ACC112 (cell line): ENCODE measurements around the gene CPE.
A peak's percentile ranks its signal among the peaks of the same experiment; 100 is the strongest.
"Not testable (repeated sequence)": the region's sequence is repeated elsewhere in the genome, so short reads cannot be mapped to it uniquely, and the experiment has no call there.

Source experiments
- H2AFZ ChIP-seq: fragments of 200-600 bp; sonication (generic); one replicate; pipeline ENCODE4 v1.6.0; 2017; ENCODE audit warnings: antibody characterized with exemption, low read length; ENCODE audit not compliant: unreplicated experiment
- H3K27ac ChIP-seq: fragments of 200-600 bp; sonication (generic); 2 replicates; pipeline ENCODE4 v1.5.1; 2014; ENCODE audit warnings: low read depth, mild to moderate bottlenecking, antibody characterized with exemption, low read length, moderate library complexity
- H3K27me3 ChIP-seq: fragments of 200-600 bp; sonication (generic); 2 replicates; pipeline ENCODE4 v1.6.1; 2014; ENCODE audit warnings: mild to moderate bottlenecking, antibody characterized with exemption, low read length, moderate library complexity, mixed read lengths; ENCODE audit not compliant: insufficient read depth
- H3K36me3 ChIP-seq: fragments of 200-600 bp; sonication (generic); 2 replicates; pipeline ENCODE4 v1.6.1; 2016; ENCODE audit warnings: mild to moderate bottlenecking, antibody characterized with exemption, low read length, moderate library complexity, mixed read lengths; ENCODE audit not compliant: insufficient read depth
- H3K4me1 ChIP-seq: fragments of 200-600 bp; sonication (generic); one replicate; pipeline ENCODE4 v1.6.1; 2016; ENCODE audit warnings: low read length, mixed read lengths; ENCODE audit not compliant: insufficient read depth, unreplicated experiment, control insufficient read depth
- H3K4me3 ChIP-seq: fragments of 200-600 bp; sonication (generic); 2 replicates; pipeline ENCODE4 v1.5.1; 2014; ENCODE audit warnings: mild to moderate bottlenecking, low read depth, low read length
- H3K79me2 ChIP-seq: fragments of 200-600 bp; sonication (generic); one replicate; pipeline ENCODE4 v1.6.0; 2016; ENCODE audit warnings: low read length; ENCODE audit not compliant: control insufficient read depth, unreplicated experiment, insufficient read depth

The CPE gene

DNA sequence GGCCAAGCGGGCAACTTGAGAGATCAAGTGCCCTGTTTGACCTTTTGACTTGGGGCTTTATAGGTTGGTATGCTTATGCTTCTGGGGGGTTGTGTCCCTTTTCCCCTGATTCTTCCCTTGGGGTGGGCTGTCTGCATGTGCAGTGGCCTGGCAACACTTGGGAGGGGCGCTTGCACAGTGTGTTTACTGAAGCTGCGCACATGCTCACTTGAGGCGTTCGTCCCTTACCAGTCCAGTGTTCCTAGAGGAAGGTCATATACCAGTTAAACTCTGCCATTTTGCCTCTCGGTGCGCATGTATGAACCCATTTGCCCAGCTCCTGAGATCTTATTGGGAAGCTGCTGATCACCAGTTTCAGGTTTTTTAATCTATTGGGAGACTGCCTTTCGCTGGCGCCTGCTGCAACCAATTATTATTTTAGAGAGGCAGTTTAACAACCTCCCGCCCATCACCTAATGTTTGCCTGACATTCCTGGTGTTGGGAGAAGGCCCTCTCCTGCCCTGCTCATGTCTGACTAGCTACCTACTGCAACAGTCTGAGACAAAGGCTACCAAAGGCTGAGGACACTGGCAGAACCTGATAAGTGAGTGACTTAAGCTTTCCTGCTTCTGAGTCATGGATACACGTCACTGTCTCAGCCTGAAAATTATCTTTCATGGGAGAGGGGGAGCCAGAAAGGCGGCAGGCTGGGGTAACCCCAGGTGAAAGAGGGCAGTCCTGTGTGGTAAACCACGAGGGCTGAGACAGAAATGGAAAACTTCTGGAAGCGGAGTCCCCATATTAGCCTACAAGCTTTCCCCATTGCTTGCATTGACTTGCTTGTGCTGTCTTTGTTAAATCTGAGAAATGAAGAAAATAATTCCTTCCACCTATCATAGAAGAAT lies 97.6 kb downstream of the CPE start:
- no peak overlapping the region for H3K4me3 ChIP-seq
- H3K36me3 ChIP-seq: peaks cover 4% of the 10 kb centered on the region; the same call in 1 of the 2 replicates
- H3K27me3 ChIP-seq: no peaks in the 10 kb centered on the region
- H3K27ac ChIP-seq: no peak overlapping the region
- H2AFZ ChIP-seq: no peak overlapping the region
- H3K4me1 ChIP-seq: no peaks in the 10 kb centered on the region
- no peaks in the 10 kb centered on the region for H3K79me2 ChIP-seq

DNA sequence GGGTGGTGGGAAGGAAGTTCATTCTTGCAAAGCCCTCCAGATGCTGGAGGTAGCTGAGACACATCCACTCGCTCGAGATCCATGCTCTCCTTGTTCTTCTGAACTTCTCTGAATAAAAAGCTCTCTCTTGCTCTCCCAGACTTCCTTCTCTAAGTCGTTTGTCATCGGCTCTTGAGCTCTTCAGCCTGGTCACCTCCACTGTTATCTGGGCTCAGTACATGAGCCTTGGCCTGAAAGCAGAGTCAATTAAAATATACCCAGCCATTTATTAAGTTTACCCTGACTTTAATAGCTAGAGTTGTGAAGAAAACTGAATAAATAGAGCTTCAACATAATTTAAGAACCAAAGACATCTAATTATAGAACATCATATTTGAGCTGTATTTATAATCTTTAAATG lies 99.0 kb downstream of the CPE start:
- no peak overlapping the region for H2AFZ ChIP-seq
- H3K36me3 ChIP-seq: 0 out of 2 replicates have a peak, but pooled peaks cover 4% of the 10 kb centered on the region
- no peaks in the 10 kb centered on the region for H3K27me3 ChIP-seq
- H3K4me1 ChIP-seq: no peaks in the 10 kb centered on the region
- H3K79me2 ChIP-seq: no peaks in the 10 kb centered on the region
- no peak overlapping the region for H3K4me3 ChIP-seq
- H3K27ac ChIP-seq: no peak overlapping the region

DNA sequence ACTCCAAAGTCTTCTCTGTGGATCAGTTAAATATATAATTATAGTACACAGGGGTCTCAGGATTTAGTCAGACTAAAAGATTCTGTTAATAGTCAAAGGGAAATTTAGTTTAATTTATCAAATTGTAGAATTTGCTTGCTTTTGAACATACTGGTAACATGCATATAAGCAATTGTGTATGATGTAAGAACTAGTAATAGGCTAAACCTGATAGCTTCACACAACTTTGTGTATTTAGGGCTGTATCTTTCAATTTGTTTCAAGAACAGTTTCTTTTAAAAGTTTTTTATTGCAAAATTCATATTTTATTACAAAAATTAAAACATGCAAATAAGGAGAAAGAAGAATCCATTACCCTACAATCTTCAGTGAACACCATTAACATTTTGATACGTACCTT lies 99.5 kb downstream of the CPE start:
- Histone ChIP-seq H2AFZ (no peak overlapping the region), H3K36me3 (0 out of 2 replicates have a peak, but pooled peaks cover 4% of the 10 kb centered on the region), H3K27ac (no peak overlapping the region), H3K4me3 (no peak overlapping the region), H3K4me1 (no peaks in the 10 kb centered on the region), H3K27me3 (no peaks in the 10 kb centered on the region), H3K79me2 (no peaks in the 10 kb centered on the region)

DNA sequence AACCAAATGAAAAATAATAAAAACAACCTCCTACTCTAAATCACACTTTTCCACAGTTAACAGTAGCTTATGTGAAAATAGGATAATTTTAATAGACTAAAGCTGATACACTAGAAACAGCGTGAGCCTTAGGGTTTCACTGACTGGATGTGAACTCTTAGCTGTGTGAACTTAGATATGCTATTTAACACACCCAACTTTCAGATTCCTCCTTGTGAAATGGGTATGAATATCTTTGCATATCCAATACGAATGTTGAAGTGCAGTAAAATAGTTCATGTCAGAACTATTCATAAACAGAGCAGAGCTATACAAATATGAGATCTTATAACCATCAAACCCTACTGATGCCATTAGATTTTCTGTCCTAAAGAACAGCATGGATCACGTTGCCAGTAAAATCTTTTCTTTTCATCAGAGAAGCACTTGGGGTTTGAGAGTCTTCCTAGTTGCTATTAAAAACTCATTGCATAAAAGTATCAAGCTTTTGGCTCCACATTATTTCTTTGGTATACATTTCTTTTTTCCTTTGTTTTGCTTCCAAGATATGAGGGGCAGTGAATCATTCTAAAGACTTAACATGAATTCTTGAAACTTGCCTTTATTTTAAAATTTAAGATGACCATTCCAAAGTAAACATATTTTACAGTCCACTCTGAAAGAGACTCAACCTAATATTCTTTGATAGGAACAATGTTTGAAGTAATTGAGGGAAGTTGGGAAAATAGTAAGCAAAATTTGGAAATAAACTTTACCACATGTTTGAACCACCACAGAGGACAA lies 102.4 kb downstream of the CPE start:
- Histone ChIP-seq H3K27me3 (no peaks in the 10 kb centered on the region), H3K79me2 (no peaks in the 10 kb centered on the region), H3K4me3 (no peak overlapping the region), H3K36me3 (no peaks in the 10 kb centered on the region), H2AFZ (no peak overlapping the region), H3K4me1 (no peaks in the 10 kb centered on the region), H3K27ac (no peak overlapping the region)

GRCh38 chr4:165489786-165490185 lies 111.0 kb downstream of the CPE start:
- no peaks in the 10 kb centered on the region for H3K27me3 ChIP-seq
- H3K79me2 ChIP-seq: no peaks in the 10 kb centered on the region

DNA sequence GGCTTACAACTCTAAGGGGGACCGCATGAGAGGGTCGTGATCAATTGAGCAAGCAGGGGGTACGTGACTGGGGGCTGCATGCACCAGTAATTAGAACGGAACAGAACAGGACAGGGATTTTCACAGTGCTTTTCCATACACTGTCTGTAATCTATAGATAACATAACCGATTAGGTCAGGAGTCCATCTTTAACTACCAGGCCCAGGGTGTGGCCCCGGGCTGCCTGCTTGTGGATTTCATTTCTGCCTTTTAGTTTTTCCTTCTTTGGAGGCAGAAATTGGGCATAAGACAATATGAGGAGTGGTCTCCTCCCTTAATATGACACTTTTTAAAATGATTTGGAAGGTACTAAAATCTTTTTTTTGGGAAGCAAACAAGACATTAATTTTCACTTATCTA lies 113.8 kb downstream of the CPE start:
- not testable (repeated sequence) for H3K27me3 ChIP-seq, H3K36me3 ChIP-seq, H2AFZ ChIP-seq, H3K79me2 ChIP-seq, H3K4me1 ChIP-seq, H3K4me3 ChIP-seq, H3K27ac ChIP-seq

More at GRCh38 chr4:165489786-165490185, 111.0 kb downstream of the CPE start:
- no peak overlapping the region for H3K4me3 ChIP-seq
- no peak overlapping the region for H3K27ac ChIP-seq
- H2AFZ ChIP-seq: no peak overlapping the region
- no peaks in the 10 kb centered on the region for H3K4me1 ChIP-seq
- no peaks in the 10 kb centered on the region for H3K36me3 ChIP-seq

DNA sequence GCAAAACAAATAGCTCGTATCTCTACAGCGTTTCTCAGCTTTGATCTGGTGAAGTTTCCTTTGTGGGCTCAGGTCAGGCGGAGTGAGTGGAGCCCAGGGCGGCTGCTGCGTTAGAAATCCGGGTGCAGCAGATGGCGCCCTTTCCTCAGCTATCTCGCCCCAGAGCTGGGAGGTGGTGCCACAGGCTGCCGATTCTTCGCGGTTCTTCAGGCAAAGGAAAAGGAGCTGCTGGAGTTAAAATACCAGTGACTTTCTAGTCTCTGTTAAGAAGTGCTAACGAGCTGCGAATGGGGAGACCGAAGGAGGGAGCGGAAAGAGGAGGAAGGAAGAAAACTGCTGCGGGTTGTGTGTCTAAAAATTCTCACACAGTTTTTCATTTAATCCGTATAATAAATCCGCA lies 114.6 kb downstream of the CPE start:
- no peaks in the 10 kb centered on the region for H3K4me1 ChIP-seq
- peak overlapping the region; percentile 70 for H2AFZ ChIP-seq
- H3K27ac ChIP-seq: no peak overlapping the region
- peak overlapping the region; percentile 54; the same call in 1 of the 2 replicates for H3K4me3 ChIP-seq
- no peaks in the 10 kb centered on the region for H3K79me2 ChIP-seq
- H3K27me3 ChIP-seq: no peaks in the 10 kb centered on the region
- H3K36me3 ChIP-seq: no peaks in the 10 kb centered on the region

GRCh38 chr4:165502916-165503907 lies 124.4 kb downstream of the CPE start:
- H3K4me3 ChIP-seq: no peak overlapping the region
- no peaks in the 10 kb centered on the region for H3K36me3 ChIP-seq
- H3K27me3 ChIP-seq: no peaks in the 10 kb centered on the region
- peaks cover 32% of the 10 kb centered on the region for H3K4me1 ChIP-seq
- H3K27ac ChIP-seq: peak overlapping the region; percentile 90
- H3K79me2 ChIP-seq: no peaks in the 10 kb centered on the region
- peak overlapping the region; percentile 10 for H2AFZ ChIP-seq

DNA sequence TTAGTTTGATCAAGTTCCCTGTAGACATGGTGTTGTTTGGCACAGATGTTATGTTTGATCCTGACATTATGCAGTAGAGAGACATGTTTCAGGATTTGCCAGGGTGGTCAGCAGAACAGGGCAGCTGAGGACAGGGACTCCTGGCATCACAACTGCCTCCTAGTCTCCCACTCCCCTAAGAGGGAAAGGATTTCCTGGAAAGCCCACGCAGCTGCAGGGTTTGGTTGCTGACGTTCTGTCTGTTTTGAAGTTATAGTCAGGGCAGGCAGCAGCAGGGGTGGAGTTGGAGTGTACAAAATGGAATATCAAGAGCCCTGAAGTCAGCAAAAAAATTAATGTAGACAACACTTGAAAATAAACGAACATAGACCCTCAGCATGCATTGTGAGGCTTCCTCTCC lies 125.4 kb downstream of the CPE start:
- Histone ChIP-seq H3K27ac (peak overlapping the region; percentile 90), H2AFZ (no peak overlapping the region), H3K36me3 (no peaks in the 10 kb centered on the region), H3K27me3 (no peaks in the 10 kb centered on the region), H3K4me1 (peaks cover 32% of the 10 kb centered on the region), H3K79me2 (no peaks in the 10 kb centered on the region), H3K4me3 (no peak overlapping the region)
